ENCODE data around the gene FARP1.

FARP1 gene

GRCh38 chr13:98324105-98324504 lies 181.2 kb downstream of the FARP1 start (continued):
- 0 out of 2 replicates have a peak, but pooled peaks have one; percentile 18 for TF ChIP-seq ZNF664 (tag by site-specific recombination; IDR thresholded peaks at IDR 0.05)
- TF ChIP-seq ZNF121 (tag by site-specific recombination; IDR thresholded peaks at IDR 0.05) = no peak
- peak; percentile 53; the same call in 1 of the 2 replicates for TF ChIP-seq ZXDB (tag by site-specific recombination; IDR thresholded peaks at IDR 0.05)
- no peak for TF ChIP-seq ZBTB1 (tag by site-specific recombination; IDR thresholded peaks at IDR 0.05)
- no peak for TF ChIP-seq ZNF514 (tag by site-specific recombination; IDR thresholded peaks at IDR 0.05)
- no peak for TF ChIP-seq ZNF521 (tag by site-specific recombination; IDR thresholded peaks at IDR 0.05)
- TF ChIP-seq, protein P1, sequence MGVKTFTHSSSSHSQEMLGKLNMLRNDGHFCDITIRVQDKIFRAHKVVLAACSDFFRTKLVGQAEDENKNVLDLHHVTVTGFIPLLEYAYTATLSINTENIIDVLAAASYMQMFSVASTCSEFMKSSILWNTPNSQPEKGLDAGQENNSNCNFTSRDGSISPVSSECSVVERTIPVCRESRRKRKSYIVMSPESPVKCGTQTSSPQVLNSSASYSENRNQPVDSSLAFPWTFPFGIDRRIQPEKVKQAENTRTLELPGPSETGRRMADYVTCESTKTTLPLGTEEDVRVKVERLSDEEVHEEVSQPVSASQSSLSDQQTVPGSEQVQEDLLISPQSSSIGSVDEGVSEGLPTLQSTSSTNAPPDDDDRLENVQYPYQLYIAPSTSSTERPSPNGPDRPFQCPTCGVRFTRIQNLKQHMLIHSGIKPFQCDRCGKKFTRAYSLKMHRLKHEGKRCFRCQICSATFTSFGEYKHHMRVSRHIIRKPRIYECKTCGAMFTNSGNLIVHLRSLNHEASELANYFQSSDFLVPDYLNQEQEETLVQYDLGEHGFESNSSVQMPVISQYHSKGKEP (tag by site-specific recombination; IDR thresholded peaks at IDR 0.05) = peak; percentile 47
- no peak for TF ChIP-seq ZNF223 (tag by site-specific recombination; IDR thresholded peaks at IDR 0.05)
- TF ChIP-seq ZNF324 (tag by site-specific recombination; IDR thresholded peaks at IDR 0.05) = no peak
- TF ChIP-seq ZNF175 (tag by site-specific recombination; IDR thresholded peaks at IDR 0.05) = no peak
- no peak for TF ChIP-seq ZNF140 (tag by site-specific recombination; IDR thresholded peaks at IDR 0.05)
- TF ChIP-seq ZNF433 (tag by site-specific recombination; IDR thresholded peaks at IDR 0.05; ENCODE audit: low read depth) = no peak
- peak; percentile 63; the same call in 1 of the 2 replicates for TF ChIP-seq ZEB2 (tag by site-specific recombination; IDR thresholded peaks at IDR 0.05)
- TF ChIP-seq GLI2 (tag by site-specific recombination; IDR thresholded peaks at IDR 0.05; ENCODE audit: borderline replicate concordance, low read depth) = no peak; the same call in 1 of the 2 replicates
- TF ChIP-seq BCL11B (tag by site-specific recombination; IDR thresholded peaks at IDR 0.05; ENCODE audit: low read depth) = no peak
- TF ChIP-seq TSHZ1 (tag by site-specific recombination; IDR thresholded peaks at IDR 0.05; ENCODE audit: borderline replicate concordance) = no peak
- TF ChIP-seq MYNN (tag by site-specific recombination; IDR thresholded peaks at IDR 0.05; ENCODE audit: borderline replicate concordance) = no peak
- TF ChIP-seq ZNF426 (tag by site-specific recombination; IDR thresholded peaks at IDR 0.05) = no peak
- no peak for TF ChIP-seq YY1 (tag by site-specific recombination; IDR thresholded peaks at IDR 0.05)
- no peak for TF ChIP-seq ZNF692 (tag by site-specific recombination; IDR thresholded peaks at IDR 0.05)
- no peak for TF ChIP-seq GLIS1 (tag by site-specific recombination; IDR thresholded peaks at IDR 0.05)
- no peak for TF ChIP-seq ZNF362 (tag by site-specific recombination; IDR thresholded peaks at IDR 0.05)
- TF ChIP-seq ZNF174 (tag by site-specific recombination; IDR thresholded peaks at IDR 0.05) = no peak
- TF ChIP-seq SP7 (tag by site-specific recombination; IDR thresholded peaks at IDR 0.05) = no peak
- TF ChIP-seq ZNF354C (tag by site-specific recombination; IDR thresholded peaks at IDR 0.05; ENCODE audit: borderline replicate concordance, low read depth) = no peak
- TF ChIP-seq ZNF621 (tag by site-specific recombination; IDR thresholded peaks at IDR 0.05) = no peak
- TF ChIP-seq ZNF391 (tag by site-specific recombination; IDR thresholded peaks at IDR 0.05; ENCODE audit: borderline replicate concordance, low read depth) = no peak
- no peak for TF ChIP-seq ZNF114 (tag by site-specific recombination; IDR thresholded peaks at IDR 0.05)
- TF ChIP-seq ZNF677 (tag by site-specific recombination; IDR thresholded peaks at IDR 0.05) = no peak
